Measurements from ENCODE around the gene ADRA2C. TPM values are rescaled to one million over a fixed set of nuclear protein-coding genes. Genes with fewer than 3 reads are reported as not detected.

ADRA2C gene
- total RNA-seq, 1 experiment from 2014 or later = 28.1 TPM

DNA sequence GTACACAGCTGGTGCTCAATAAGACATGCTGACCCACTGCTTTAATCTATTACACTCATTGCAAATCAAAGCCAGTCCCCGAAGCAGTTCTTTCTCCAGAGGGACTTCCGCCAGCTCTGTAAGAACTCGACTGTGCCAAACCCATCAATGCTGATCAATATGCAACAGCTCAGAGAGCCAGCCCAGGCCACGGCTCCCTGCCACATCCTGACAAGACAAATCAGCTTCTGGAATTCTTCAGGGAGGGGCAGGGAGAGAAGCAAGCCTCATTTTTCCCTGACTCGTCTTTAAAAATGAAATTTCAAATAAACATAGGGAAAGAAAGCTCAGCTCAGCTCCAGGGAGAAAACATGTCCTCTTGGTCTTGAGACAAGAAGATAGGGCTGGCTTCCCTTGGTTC is 5.3 kb upstream of the ADRA2C start:
- Histone ChIP-seq H3K4me2 (ENCODE audit: low read length) (no peak overlapping the region), H3K79me2 (ENCODE audit: insufficient read depth, low read length) (no peaks in the 10 kb centered on the region), H2AFZ (ENCODE audit: low read depth, low read length, poor library complexity, severe bottlenecking) (no peak overlapping the region), H3K27ac (ENCODE audit: low read depth, low read length) (no peak overlapping the region), H3K9me2 (ENCODE audit: insufficient read depth) (no peaks in the 10 kb centered on the region), H3K27me3 (ENCODE audit: insufficient read depth, low read length) (no peaks in the 10 kb centered on the region), H3K4me1 (ENCODE audit: control insufficient read depth in 1 of 2, insufficient read depth in 2 of 2, low read length in 2 of 2) (peaks cover 6 to 15% of the 10 kb centered on the region in 2 experiments; a peak in 2 of 4 replicates), H3K36me3 (ENCODE audit: control insufficient read depth in 1 of 2, insufficient read depth in 2 of 2, low read length in 2 of 2) (no peaks in the 10 kb centered on the region), H3K9me3 (ENCODE audit: control insufficient read depth in 1 of 2, insufficient read depth in 1 of 2, low read depth in 1 of 2, low read length in 2 of 2) (no peaks in the 10 kb centered on the region), H4K20me1 (ENCODE audit: insufficient read depth) (no peaks in the 10 kb centered on the region), H3K4me3 (replicated peaks in 1 of 2; ENCODE audit: low read depth in 1 of 2, low read length in 2 of 2) (no peak overlapping the region), H3K9ac (ENCODE audit: low read length) (no peak overlapping the region)
- DNase-seq (ENCODE audit: low read depth, low spot score) (no peak), ATAC-seq (no peak)
- BruUV-seq (replicated peaks) = no TSS peak
- RAD21 ChIA-PET (ENCODE audit: low non-redundant PET in 1 of 2, low total read pairs in 2 of 2, uncharacterized antibody in 2 of 2, unreplicated experiment in 2 of 2) = no interaction called here
- intact Hi-C loops (cut with micrococcal nuclease) = no loop called here
- POLR2A ChIA-PET = no interaction called here
- CTCF ChIA-PET = no interaction called here
- TF ChIP-seq SRF (IDR thresholded peaks at IDR 0.05; ENCODE audit: low read depth) = no peak
- no peak for TF ChIP-seq SIN3A (IDR thresholded peaks at IDR 0.05; ENCODE audit: low read depth)
- no peak for TF ChIP-seq JUND (IDR thresholded peaks at IDR 0.05)
- no peak for TF ChIP-seq EZH2 (IDR thresholded peaks at IDR 0.05)
- no peak for TF ChIP-seq TCF7L2 (IDR thresholded peaks at IDR 0.05; ENCODE audit: borderline replicate concordance, extremely low read depth, insufficient read depth, insufficient read length)
- no peak for TF ChIP-seq SP1 (IDR thresholded peaks at IDR 0.05; ENCODE audit: low read depth)
- TF ChIP-seq CBX3 (IDR thresholded peaks at IDR 0.05; ENCODE audit: low read depth) = no peak
- TF ChIP-seq ZNF274 (IDR thresholded peaks at IDR 0.05; ENCODE audit: low read depth, low read length) = no peak
- no peak for TF ChIP-seq CTCF (IDR thresholded peaks at IDR 0.05 in 2 of 3, conservative IDR thresholded peaks at IDR 0.05 in 1 of 3; ENCODE audit: borderline replicate concordance in 1 of 3, insufficient read depth in 1 of 3, low read depth in 2 of 3, low read length in 2 of 3)
- TF ChIP-seq, protein P1, sequence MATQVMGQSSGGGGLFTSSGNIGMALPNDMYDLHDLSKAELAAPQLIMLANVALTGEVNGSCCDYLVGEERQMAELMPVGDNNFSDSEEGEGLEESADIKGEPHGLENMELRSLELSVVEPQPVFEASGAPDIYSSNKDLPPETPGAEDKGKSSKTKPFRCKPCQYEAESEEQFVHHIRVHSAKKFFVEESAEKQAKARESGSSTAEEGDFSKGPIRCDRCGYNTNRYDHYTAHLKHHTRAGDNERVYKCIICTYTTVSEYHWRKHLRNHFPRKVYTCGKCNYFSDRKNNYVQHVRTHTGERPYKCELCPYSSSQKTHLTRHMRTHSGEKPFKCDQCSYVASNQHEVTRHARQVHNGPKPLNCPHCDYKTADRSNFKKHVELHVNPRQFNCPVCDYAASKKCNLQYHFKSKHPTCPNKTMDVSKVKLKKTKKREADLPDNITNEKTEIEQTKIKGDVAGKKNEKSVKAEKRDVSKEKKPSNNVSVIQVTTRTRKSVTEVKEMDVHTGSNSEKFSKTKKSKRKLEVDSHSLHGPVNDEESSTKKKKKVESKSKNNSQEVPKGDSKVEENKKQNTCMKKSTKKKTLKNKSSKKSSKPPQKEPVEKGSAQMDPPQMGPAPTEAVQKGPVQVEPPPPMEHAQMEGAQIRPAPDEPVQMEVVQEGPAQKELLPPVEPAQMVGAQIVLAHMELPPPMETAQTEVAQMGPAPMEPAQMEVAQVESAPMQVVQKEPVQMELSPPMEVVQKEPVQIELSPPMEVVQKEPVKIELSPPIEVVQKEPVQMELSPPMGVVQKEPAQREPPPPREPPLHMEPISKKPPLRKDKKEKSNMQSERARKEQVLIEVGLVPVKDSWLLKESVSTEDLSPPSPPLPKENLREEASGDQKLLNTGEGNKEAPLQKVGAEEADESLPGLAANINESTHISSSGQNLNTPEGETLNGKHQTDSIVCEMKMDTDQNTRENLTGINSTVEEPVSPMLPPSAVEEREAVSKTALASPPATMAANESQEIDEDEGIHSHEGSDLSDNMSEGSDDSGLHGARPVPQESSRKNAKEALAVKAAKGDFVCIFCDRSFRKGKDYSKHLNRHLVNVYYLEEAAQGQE (IDR thresholded peaks at IDR 0.05; ENCODE audit: low read depth) = no peak
- TF ChIP-seq ELF1 (IDR thresholded peaks at IDR 0.05; ENCODE audit: borderline replicate concordance, low read depth) = no peak
- no peak for TF ChIP-seq EGR1 (IDR thresholded peaks at IDR 0.05; ENCODE audit: low read depth)
- TF ChIP-seq FOSL1 (IDR thresholded peaks at IDR 0.05; ENCODE audit: low read depth) = no peak

Measured in HCT116 (cell line).